Muscle of arm (tissue), 12 donors: Measurements from ENCODE around the gene RPS8. TPM values are rescaled to one million over a fixed set of nuclear protein-coding genes. Genes with fewer than 3 reads are reported as not detected.
"Not testable (repeated sequence)": the region's sequence is repeated elsewhere in the genome, so short reads cannot be mapped to it uniquely, and the experiment has no call there.

Experiments
- DNase-seq: peaks from one replicate; pipeline ENCODE4 v3.0.0-alpha.2; 2013
- polyA plus RNA-seq, 12 donors: library from polyadenylated mRNA; unstranded; fragments of 120-200 nt; gene quantifications; one replicate each; pipeline ENCODE4 v1.2.1, GENCODE V29; 2013; ENCODE audit not compliant: insufficient read length in 12 of 12

Gene RPS8
- polyA plus RNA-seq, 12 donors = 2,504 to 4,101 (median 2,818) TPM

- DNase-seq = no peak
These were observed 23.4 kb downstream of the RPS8 start for GRCh38 chr1:44798481-44799365.

DNA sequence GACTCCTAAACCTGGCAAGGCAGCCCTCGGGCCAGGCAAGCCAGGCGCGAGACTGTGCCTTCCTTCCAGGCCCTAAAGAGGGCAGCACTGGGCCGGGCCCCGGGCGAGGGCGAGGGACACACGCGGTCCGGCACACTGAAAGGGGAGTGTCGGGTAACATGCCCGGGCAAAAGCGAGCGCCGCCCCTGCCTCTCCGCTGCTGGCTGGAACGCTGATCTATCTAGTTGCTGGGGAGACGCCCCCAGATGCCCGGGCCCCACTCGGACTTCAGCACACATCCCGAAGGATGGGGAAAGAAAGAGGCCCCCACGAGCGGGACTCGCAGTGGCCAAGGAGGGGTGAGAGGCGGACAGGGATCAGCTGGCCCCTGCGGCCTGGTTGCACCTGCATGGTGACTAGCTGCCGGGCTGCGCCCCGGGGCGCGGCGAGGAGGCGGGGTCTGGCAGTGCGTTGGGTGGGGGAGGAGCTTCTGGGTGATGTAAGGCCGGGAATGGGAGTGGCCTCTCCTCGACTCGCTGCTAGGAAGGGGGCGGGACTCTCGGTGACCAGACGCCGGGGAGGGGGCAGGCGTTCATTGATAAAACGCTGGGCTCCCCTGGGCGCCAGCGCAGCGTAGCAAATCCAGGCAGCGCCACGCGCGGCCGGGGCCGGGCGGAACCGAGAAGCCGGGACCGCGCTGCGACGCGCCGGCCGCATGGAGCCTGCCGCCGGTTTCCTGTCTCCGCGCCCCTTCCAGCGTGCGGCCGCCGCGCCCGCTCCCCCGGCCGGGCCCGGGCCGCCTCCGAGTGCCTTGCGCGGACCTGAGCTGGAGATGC is 24.6 kb downstream of the RPS8 start, which contains the start of gene PLK3:
Gene PLK3 (plus strand): TSS at position 608 of the 815 bp plus-strand sequence. CDS start 87 bp downstream, at position 695.
- DNase-seq = peak; percentile 98

DNA sequence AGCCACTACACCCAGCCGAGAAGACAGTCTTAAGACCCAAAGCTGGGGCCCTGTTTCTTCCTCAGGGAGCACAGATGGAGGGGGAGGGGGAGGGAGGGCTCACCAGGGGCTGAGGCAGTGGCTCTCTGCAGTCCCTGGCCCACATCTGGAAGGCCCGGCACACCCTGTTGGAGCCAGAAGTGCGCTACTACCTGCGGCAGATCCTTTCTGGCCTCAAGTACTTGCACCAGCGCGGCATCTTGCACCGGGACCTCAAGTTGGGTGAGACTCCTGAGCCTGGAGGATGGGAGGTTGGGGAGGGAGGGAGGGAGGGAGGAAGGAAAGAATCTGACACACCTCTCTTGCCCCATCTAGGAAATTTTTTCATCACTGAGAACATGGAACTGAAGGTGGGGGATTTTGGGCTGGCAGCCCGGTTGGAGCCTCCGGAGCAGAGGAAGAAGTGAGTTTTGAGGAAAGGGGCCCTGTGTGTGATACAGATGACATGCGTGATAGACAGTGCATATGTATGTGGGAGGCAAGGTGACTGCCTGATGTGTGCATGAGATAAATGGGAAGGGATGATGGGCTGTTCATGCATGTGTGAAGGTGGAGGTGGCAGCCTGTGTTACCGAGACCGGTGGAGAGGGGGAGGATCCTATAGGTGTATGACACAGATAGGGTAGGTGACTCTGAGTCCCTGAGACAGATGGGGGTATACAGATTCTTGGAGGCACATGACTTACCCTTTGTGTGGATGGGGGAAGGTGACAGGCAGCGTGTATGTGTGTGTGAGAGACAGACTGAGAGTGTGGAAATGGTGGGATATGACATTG is 26.4 kb downstream of the RPS8 start:
- DNase-seq = no peak

DNA sequence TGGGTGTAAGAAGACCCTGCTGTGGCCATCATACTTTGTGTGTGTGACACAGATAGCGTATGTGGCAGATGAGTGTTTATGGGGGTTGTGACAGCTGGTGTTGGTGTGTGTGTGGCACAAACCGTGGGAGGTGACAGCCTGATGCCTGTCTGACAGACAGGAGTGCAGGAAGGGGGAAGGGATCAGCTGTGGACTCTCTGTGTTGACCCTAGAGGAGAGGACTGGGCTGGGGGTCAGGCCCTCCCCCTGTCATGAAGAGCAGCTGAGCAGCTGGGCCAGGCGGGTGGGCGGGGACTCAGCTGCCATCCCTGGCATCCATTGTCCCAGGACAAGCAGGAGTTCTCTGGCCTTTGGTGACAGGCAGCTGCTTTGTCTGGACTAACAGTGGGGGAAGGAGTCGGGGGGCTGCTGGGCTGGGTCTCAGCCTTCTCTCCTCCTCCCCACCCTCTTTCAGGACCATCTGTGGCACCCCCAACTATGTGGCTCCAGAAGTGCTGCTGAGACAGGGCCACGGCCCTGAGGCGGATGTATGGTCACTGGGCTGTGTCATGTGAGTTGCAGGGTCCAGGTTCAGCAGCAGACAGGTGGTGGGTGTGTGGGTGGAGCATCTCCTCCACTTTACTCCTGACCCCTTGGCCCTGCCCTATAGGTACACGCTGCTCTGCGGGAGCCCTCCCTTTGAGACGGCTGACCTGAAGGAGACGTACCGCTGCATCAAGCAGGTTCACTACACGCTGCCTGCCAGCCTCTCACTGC is 27.1 kb downstream of the RPS8 start:
- no peak for DNase-seq

- no peak for DNase-seq
These were observed 27.6 kb downstream of the RPS8 start for GRCh38 chr1:44803062-44803311.

- no peak for DNase-seq
These were observed 28.2 kb downstream of the RPS8 start for GRCh38 chr1:44803312-44804095.

DNA sequence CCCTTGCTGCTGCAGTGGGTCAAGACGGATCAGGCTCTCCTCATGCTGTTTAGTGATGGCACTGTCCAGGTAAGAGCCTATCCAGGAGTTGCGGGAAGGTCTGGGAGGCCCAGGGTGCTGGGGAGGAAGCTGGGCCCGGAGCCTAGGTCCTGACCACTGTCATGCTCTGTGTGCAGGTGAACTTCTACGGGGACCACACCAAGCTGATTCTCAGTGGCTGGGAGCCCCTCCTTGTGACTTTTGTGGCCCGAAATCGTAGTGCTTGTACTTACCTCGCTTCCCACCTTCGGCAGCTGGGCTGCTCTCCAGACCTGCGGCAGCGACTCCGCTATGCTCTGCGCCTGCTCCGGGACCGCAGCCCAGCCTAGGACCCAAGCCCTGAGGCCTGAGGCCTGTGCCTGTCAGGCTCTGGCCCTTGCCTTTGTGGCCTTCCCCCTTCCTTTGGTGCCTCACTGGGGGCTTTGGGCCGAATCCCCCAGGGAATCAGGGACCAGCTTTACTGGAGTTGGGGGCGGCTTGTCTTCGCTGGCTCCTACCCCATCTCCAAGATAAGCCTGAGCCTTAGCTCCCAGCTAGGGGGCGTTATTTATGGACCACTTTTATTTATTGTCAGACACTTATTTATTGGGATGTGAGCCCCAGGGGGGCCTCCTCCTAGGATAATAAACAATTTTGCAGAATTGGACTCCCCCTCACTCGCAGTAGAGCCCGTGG is 30.1 kb downstream of the RPS8 start:
- DNase-seq = no peak

- no peak for DNase-seq
These were observed 30.8 kb downstream of the RPS8 start for GRCh38 chr1:44806025-44806703.

DNA sequence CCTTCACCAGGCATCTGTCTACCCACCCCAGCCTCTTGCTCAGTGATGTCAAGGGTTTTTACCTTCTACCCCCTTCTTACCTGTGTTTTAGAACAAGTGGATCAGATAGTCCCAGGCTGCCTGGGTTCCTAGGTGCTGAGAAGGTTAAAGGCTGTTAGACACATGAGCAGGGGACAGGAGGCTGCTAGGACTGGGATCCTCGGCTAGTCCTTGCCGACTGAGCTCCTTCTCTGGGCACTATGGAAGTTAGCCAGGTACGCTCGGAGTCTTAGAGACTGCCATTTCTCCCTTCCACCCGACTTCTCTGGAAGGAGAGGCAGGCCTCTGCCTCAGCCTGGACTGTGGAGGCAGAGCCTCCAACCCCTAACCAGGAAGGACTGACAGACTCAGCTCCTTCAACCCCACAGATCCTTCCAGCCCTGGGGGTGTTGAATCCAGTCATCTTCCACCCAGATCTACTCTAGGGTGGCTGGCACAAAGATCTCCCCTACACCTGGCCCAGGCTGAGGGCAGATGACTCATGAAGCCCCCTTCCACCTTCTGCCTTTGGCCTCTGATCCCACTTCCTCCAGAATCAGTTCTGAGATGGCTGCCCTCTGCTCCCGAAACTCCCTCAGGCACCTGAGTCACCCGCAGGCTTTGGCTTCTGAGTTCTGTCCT is 31.5 kb downstream of the RPS8 start, which contains the start of gene DYNLT4:
Gene DYNLT4 (minus strand): TSS at position 648 of the 660 bp plus-strand sequence. CDS start 683 bp downstream, outside the sequence.
- DNase-seq = no peak

- peak; percentile 95 for DNase-seq
These were observed 32.2 kb downstream of the RPS8 start for GRCh38 chr1:44807364-44808062.

GRCh38 chr1:44808063-44808937 is 33.0 kb downstream of the RPS8 start, which contains the start of gene BTBD19:
Gene BTBD19, plus strand, starts transcription at chr1:44808523. Its CDS starts 298 bp downstream, at chr1:44808821.
- DNase-seq = peak; percentile 92

GRCh38 chr1:44808938-44809917 is 33.9 kb downstream of the RPS8 start:
- DNase-seq = peak; percentile 66

GRCh38 chr1:44810101-44810761 is 34.9 kb downstream of the RPS8 start:
- no peak for DNase-seq

DNA sequence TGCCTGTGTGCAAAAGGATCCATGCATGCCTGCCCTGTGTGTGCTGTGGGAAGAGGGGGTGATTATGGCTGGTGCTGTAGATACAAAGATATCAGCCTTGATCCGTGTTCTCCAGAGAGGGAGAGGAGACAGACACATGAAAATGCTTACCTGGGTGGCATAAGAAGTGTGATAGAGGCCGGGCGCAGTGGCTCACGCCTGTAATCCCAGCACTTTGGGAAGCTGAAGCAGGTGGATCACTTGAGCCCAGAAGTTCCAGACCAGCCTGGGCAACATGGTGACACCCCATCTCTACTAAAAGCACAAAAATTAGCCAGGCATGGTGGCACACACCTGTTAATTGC is 35.4 kb downstream of the RPS8 start:
- not testable (repeated sequence) for DNase-seq

DNA sequence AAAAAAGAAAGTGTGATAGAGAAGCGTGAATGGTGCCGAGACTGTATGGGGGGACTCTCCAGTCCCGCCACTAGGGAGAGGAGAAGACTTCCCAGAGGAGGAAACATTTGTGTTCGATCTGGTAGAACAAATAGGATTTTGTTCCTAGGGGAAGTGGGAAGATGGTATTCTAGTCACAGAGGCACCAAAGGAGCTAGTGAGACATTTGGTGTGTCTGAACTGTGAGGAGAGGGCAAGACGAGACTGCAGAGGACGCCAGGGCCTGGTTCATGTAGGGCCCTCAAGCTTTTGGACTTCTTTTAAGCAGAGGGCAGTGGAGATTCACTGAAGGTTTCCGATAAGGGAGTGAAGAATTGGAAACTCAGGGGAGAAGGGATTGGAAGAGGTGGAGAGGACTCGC is 35.9 kb downstream of the RPS8 start:
- no peak for DNase-seq
